ENCODE data around the gene EIF4E1B.

EIF4E1B gene

DNA sequence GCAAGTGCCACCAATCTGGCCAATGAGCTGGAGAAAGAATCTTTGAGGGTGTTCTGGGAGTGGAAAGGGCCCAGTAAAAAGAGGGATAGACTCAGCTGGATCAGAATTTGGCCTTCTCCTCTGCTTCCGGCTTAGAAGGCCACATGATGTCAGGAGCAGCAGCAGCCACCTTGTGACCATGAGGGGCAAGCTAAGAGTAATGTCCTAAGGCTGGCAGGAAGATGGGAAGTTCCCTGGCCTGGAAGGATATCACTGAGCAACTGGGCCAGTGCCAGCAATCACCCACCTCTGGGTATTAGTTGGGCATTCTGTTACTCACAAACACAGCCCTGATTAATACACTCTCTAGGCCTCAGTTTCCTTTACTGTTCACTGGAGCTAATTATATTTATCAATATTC, 61.0 kb downstream of the EIF4E1B start:
- no peak for DNase-seq (ENCODE audit: low spot score)

- DNase-seq (ENCODE audit: low spot score) = no peak
Measured at GRCh38 chr5:176692326-176692725, 61.9 kb downstream of the EIF4E1B start.

GRCh38 chr5:176692839-176693476, 62.5 kb downstream of the EIF4E1B start:
- no peak for DNase-seq (ENCODE audit: low spot score)

DNA sequence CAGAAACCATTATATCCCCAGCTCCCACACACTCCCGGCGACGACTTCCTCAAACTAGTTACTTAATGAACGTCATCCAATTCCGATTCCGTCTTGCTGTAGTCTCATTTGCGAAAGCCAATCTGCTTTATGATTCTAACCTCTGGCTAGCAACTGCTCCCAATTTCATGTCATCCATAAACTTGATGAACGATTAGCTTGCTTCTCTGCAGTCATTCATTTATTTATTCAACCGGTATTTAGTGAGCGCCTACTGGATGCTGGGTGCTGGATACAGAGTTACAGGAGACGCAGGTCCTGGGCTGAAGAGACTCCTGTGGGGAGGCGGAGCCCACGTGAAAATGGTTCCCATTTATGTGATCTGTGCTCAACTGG, 63.0 kb downstream of the EIF4E1B start:
- no peak for DNase-seq (ENCODE audit: low spot score)

DNA sequence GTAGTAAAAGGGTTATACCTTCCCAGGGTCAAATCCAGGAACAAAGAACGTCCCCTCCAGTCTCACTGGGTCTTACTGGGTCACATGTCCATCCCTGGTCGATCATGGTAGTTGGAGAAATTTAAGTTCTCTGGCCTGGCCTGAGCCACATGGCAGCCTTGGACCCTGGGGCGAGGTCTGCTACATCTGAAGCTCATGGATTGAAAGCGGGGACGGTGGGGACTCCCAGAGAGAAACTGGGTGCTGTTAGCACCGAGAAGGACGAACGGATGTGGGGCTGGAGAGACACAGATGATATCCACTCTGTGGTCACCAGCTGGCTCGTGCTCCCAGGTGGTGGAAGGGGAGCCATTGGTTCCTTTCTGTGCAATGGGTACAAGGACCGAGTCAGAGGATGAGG, 63.7 kb downstream of the EIF4E1B start:
- no peak for DNase-seq (ENCODE audit: low spot score)

- no peak for DNase-seq (ENCODE audit: low spot score)
Measured at GRCh38 chr5:176694631-176695030, 64.2 kb downstream of the EIF4E1B start.

DNA sequence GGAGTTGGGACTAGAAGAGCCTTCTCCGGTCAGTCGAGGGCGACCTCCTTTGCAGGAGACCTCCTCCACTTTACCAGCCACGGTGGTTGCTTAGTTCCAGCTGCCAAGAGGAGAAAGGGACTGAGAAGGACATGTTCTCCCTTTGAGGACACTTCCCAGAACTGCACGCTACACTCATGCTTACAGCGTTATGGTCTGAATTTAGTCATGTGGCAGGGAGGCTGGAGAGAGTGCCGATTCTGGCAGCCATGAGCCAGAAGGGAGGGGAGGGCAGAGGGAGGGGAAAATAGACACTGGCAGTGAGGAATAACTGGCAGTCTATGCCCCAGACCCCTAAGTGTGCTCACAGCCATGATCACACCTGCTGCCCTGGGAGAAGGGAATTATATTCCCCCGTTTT, 64.6 kb downstream of the EIF4E1B start:
- DNase-seq (ENCODE audit: low spot score) = no peak

Measured in COLO829 (cell line).